HG03460 (cell line): ENCODE data around the gene PMM2.
A peak's percentile ranks its signal among the peaks of the same experiment; 100 is the strongest.
"Not testable (repeated sequence)": the region's sequence is repeated elsewhere in the genome, so short reads cannot be mapped to it uniquely, and the experiment has no call there.

Experiments
- ATAC-seq: cut with Tn5 transposase; IDR thresholded peaks from one replicate; pipeline ENCODE4 v1.9.1; 2021; ENCODE audit not compliant: unreplicated experiment

Gene PMM2

GRCh38 chr16:8781797-8782196 is 15.8 kb upstream of the PMM2 start:
- no peak for ATAC-seq

- no peak for ATAC-seq
Observed at GRCh38 chr16:8782673-8783072, 15.0 kb upstream of the PMM2 start.

DNA sequence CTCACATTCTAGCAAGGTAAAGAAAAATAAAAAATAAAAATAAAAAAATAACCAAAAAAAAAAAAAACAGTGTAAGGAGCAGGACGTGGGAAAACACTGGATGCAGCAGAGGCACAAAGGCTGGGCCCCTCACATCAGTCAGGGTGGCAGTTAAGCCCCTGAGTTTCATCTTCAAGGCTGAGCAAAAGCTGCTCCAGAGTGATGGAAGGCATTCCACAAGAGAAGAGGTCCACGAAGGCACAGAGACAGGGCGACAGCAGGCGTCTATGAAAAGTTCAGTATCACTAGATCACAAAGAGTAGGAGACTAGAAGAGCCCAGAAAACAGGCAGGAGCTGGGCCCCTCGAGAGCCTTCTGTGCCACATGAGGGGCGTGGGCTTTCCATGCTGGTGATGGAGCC is 12.2 kb upstream of the PMM2 start:
- no peak for ATAC-seq

GRCh38 chr16:8786316-8786715 is 11.3 kb upstream of the PMM2 start:
- ATAC-seq: not testable (repeated sequence)

DNA sequence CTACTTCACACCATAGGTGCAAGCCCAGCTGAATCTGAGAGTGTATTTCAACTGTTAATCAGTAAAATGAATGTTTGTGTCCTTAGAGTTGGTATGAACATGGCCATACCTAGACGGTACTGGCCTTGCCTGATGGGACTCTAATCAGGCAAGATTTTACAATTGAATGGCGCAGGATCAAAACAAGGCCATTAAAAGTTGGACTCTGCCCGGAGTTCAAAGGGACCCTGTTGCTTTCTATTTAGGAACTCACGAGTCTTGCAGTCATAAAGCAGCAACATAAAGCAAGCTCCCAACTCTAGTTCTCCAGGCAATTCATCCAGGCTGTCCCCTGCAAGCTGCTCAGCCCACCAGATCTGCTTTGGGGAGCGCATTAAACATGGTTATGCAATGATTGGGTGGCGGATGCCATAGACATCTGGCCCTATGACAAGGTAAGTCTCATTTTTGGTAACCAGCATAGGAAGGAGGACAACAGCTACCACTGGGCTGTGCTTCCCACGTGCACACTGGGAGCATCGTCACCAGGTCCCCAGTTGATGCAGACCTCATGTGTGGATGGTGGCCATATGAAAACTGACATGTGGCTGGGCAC is 9.0 kb upstream of the PMM2 start:
- no peak for ATAC-seq

DNA sequence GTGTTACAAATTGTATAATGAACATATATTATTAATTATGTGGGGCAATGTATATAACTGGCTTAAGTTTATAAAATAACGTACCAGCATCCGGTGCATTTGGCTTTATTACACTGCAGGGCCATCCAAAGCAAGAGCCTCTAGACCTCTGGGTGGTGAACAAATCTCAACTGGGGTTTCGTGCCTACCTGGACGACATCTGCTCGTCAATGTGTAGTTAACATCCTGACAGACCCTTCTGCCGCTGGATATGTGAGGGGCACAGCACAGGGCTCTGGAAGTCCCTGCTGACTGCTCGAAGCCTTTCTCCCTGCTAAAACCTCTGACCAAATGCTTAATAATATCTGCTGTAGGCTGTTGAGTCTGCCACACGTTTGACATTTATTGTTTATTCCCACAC is 2.5 kb upstream of the PMM2 start:
- no peak for ATAC-seq

DNA sequence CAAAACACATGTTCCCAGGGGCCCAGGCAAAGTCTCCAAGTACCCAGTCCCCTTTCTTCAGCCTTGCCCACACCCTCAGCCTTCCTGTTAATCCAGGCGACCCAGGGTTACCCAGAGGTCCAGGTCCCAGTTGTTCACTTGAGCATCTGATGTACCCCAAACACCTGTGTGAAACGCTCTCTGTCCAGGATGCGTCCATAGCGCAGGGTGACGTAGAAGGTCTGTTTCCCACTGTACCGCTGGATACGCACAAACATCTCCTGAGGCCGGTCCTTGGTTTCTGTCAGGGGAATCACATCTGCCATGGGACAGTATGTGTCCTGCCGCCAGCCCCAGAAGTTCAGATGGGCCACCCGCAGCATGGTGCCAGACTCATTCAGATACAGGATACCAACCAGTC is 1.8 kb upstream of the PMM2 start:
- ATAC-seq: no peak

DNA sequence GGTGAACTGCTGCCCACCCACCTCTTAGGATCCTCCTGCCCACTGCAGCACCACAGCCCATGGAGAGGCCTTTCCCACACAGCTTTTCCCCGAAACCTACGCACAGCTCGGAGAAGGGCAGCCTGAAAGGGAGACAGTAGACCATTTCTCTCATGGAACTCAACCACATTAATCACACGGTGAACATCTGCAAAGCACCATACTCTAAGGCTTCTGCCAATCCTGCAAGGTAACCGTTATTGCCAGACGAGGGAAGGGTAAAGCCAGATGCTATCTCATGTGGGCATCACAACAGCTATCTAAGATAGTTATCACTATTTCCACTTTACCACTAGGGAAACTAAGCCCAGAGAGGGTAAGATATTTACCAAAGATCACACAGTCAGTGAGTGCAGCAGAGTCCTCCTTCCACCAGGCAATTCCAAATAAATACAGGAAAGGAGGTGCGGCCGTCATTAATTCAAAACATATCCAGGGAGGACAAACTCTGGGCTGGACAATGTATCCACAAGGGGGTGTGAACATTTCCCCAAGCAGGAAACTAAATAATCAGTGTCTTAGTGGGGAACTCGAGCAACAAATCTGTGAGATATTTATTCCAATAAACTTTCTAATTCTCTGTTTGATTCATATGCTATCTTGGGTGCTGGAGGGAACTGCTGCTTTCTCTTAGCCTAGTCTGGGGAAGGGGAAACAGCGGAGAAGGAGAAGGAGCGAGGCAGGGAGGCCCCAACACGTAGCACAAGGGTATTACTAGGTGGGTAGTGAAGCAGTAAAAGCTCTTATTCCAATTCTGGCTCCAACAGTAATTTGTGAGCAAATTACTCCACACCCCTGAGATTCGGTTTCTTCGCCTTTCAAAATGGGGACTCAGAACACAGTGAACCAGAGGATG is 923 bp upstream of the PMM2 start:
- ATAC-seq: no peak

DNA sequence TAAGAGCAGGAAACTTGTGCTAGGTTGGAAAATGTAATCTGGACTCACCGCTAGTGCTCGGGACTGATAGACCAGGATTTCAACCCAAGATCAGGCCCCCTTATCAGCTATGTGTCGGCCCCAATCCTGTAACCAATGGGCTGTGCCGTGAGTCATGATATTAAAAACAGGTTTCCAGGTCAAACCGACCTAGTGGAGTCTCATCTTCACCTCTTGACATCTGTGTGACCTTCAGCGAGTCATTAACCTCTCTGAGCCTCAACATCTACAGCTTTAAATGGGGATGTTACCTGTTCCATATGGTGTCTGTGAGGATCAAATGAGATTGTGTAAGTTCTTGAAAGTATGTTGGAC is 512 bp downstream of the PMM2 start:
- peak; percentile 1 for ATAC-seq

DNA sequence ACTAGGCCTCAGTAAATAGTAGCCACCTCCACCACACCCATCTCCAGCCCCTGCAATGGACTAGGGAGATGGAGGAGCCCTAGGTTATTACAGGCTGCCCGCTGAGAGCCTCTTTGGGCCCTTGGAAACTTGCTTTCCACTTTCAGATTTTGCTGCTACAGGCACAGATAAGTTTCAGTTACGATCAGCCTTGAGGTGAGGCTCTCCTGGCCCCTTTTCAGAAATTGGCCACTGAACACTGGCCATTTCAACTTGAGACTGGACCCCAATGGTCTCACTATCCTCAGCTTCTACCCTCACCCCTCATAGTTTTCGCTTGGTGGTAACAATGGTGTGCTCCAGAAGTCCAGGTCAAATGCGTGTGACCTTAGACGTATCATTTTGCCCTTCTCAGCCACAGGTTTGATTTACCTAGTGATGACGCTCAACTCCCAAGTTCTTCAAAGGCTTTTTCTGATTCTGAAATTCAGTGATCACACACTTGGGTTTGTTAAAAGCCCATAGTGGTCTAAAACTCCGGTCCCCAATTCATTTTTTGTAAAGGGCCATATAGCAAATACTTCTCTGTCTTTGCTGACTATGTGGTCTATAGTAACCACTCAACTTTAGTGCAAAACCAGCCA is 1.0 kb downstream of the PMM2 start:
- ATAC-seq: no peak

DNA sequence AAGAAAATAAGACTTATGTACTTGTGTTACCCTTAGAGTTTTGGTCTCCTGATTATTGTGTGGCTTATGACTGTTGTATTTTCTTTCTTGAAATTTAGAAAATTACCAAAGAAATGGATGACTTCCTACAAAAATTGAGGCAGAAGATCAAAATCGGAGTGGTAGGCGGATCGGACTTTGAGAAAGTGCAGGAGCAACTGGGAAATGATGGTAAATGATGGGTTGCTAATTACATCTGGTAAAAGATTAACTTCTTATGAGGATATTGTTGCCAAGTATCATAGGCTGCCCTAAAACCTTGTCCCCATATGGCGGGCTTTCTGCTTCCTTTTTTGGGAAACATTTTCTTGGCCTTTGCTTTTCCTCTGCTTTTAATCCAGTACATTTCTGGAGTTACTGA is 4.1 kb downstream of the PMM2 start:
- ATAC-seq: no peak

DNA sequence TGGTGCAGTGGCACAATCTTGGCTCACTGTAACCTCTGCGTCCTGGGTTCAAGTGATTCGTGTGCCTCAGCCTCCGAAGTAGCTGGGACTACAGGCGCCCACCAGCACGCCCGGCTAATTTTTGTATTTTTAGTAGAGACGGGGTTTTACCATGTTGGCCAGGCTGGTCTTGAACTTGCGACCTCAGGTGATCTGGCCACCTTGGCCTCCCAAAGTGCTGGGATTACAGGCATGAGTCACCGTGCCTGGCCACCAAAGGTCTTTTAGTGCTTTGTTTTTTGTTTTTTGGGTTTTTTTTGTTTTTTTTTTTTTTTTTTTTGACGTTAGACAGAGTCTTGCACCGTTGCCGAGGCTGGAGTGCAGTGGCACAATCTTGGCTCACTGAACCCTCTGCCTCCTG is 6.1 kb downstream of the PMM2 start:
- not testable (repeated sequence) for ATAC-seq

- no peak for ATAC-seq
Observed at GRCh38 chr16:8804313-8804712, 6.7 kb downstream of the PMM2 start.

- no peak for ATAC-seq
Observed at GRCh38 chr16:8806272-8806983, 8.8 kb downstream of the PMM2 start.

DNA sequence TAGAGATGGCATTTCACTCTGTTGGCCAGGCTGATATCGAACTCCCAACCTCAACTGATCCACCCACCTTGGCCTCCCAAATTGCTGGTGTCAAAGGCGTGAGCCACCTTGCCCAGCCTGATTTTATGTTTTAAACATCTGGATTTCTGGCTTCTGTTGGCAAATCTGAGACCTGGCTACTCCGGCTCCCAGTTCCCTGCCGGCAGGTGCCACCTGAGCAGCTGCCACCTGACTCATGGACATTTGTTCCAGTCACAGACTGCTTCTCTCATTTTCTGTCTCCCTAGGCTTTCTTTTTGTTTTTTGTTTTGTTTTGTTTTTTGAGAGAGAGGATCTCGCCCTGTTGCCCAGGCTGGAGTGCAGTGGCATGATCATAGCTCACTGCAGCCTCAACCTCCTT is 9.6 kb downstream of the PMM2 start:
- no peak for ATAC-seq

DNA sequence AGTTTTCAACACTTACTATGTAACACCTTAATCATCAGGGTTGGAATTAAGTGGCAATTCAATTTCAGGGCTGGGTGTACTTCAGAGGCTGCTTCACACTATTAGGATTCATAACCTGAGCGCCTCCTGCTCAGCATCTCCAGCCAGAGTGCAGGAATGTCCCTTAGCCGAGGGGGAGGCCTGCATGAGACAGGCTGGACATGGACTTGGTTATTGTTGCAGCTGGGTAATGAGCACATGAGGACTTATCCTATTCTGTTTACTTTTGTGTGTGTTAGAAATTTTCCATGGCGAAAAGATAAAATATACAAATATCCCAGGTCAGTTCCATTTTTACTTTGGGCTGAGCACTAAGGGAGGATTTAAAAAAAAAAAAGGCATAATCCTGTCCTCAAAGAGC is 10.4 kb downstream of the PMM2 start:
- no peak for ATAC-seq

DNA sequence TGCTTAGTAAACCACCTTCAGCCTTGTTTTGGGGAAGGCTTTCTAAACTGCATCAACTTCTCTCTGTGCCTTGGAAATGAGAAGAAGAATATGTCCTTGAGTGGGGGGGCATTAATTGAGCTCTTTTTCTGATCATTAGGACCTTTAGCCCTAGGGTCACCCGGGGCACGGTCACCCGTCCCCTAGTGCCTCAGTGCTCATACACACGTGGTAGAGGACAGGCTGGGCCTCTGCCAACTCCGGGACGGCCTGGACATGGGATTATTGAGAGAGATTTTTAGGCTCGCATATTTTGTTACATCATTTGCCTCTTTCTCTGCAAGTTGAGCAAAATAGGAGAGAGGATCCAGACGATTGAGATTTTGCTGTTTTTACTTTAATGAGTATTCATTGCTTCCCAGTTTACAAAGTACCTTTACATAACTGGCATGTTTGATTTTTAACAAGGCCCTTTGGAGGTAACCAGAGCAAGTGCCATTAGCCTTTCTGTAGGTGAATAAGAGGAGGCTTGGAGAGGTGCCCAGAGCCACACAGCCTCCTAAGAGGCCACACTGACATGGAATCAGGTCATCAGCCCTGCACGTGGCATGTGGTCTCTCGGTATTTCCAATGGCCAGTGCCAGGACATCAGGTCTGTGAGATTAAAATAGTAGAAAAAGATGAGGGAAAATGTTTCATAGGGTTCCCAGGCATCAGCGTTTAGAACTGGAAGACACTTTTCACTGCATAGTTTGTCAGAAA is 11.1 kb downstream of the PMM2 start:
- ATAC-seq: no peak

GRCh38 chr16:8812162-8812843 is 14.7 kb downstream of the PMM2 start:
- ATAC-seq: no peak

DNA sequence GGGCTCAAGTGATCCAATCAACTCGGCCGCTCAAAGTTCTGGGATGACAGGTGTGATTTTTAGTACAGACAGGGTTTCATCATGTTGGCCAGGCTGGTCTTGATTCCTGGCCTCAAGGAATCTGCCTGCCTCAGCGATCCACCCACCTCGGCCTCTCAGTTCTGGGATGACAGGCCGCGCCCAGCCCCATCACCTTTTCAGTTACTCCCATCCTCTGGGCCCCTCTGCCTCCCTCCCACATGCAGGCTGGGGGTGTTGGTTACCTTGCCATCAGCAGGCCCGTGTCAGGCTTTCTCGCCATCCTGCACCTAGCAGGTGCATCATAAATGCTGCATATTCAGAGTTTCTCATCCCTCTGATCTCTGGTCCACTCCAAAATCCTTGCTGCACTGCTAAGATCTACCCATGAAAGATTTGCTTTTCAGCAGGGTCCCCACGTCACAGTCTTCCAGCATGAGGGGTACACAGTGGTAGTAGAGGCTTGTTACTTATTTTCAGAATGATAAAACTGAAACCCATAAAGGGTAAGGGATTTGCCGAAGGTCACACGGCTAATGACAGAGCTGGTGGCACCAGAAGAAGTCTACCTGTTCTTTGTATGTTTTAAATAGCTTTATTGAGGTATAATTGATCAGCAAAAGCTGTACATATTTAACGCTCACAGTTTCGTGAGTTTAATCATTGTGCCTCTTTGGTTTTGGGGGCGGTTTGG is 16.6 kb downstream of the PMM2 start:
- no peak for ATAC-seq
